Cardiac muscle cell (in vitro differentiated cells and primary cell): ENCODE data around the gene FAHD1. TPM values are rescaled to one million over a fixed set of nuclear protein-coding genes. Genes with fewer than 3 reads are reported as not detected.

Experiments used
- DNase-seq, 2 donors: peaks; one replicate each; pipeline versions ENCODE4 v3.0.0 to v3.0.0-alpha.2; 2010 to 2017; ENCODE audit warnings: low read depth in 1 of 2, low spot score in 1 of 2
- H3K27ac ChIP-seq: fragments of 200-600 bp; sonication (generic); 2 replicates; pipeline ENCODE4 v1.5.1; 2016
- H3K27me3 ChIP-seq: fragments of 200-600 bp; sonication (generic); 2 replicates; pipeline ENCODE4 v1.6.0; 2016; ENCODE audit warnings: control low read depth
- H3K36me3 ChIP-seq: fragments of 200-600 bp; sonication (generic); 2 replicates; pipeline ENCODE4 v1.5.1; 2016; ENCODE audit warnings: control low read depth
- H3K4me1 ChIP-seq: fragments of 200-600 bp; sonication (generic); 2 replicates; pipeline ENCODE4 v1.8.1; 2017; ENCODE audit warnings: low read depth, mild to moderate bottlenecking, mixed run types
- H3K4me3 ChIP-seq: fragments of 200-600 bp; sonication (generic); 2 replicates; pipeline ENCODE4 v1.5.1; 2016; ENCODE audit warnings: mild to moderate bottlenecking
- H3K9me3 ChIP-seq: fragments of 200-600 bp; sonication (generic); 2 replicates; pipeline ENCODE4 v1.5.1; 2017; ENCODE audit warnings: low read depth, mild to moderate bottlenecking, control low read depth
- CTCF ChIP-seq: IDR thresholded peaks from 2 replicates; pipeline ENCODE4 v1.5.1; 2012; ENCODE audit warnings: low read depth, mild to moderate bottlenecking, low read length
- polyA plus RNA-seq: library from polyadenylated mRNA; unstranded; fragments of >200 nt; fragmentation: Nextera tagmentation; extraction: Ambion mirVana; gene quantifications from 2 replicates; pipeline ENCODE4 v1.2.1, GENCODE V29; 2016
- total RNA-seq: library from RNA; depleted of rRNA; stranded (reverse); fragments of >200 nt; gene quantifications from 2 replicates; pipeline ENCODE4 v1.2.3, GENCODE V29; 2016

The FAHD1 gene
- total and polyA plus RNA-seq, 2 experiments from 2014 or later, result 55.3 to 73.5 TPM

GRCh38 chr16:1787322-1788094, 39.5 kb upstream of the FAHD1 start:
- DNase-seq, result no peak
- Histone ChIP-seq H3K9me3 (no peaks in the 10 kb centered on the region), H3K4me1 (no peaks in the 10 kb centered on the region), H3K27me3 (no peaks in the 10 kb centered on the region), H3K36me3 (peaks cover 6% of the 10 kb centered on the region), H3K27ac (no peak overlapping the region), H3K4me3 (no peak overlapping the region)
- no peak for TF ChIP-seq CTCF

GRCh38 chr16:1788095-1788707, 38.8 kb upstream of the FAHD1 start:
- no peak for DNase-seq
- peaks cover 6% of the 10 kb centered on the region for H3K36me3 ChIP-seq
- no peak for TF ChIP-seq CTCF
- no peaks in the 10 kb centered on the region for H3K27me3 ChIP-seq
- H3K4me1 ChIP-seq, result no peaks in the 10 kb centered on the region
- no peaks in the 10 kb centered on the region for H3K9me3 ChIP-seq
- H3K27ac ChIP-seq, result no peak overlapping the region
- no peak overlapping the region for H3K4me3 ChIP-seq

GRCh38 chr16:1788708-1789100, 38.3 kb upstream of the FAHD1 start:
- H3K4me1 ChIP-seq, result no peaks in the 10 kb centered on the region
- TF ChIP-seq CTCF, result no peak
- H3K4me3 ChIP-seq, result no peak overlapping the region
- no peaks in the 10 kb centered on the region for H3K9me3 ChIP-seq
- H3K27ac ChIP-seq, result no peak overlapping the region
- no peaks in the 10 kb centered on the region for H3K27me3 ChIP-seq
- peaks cover 6% of the 10 kb centered on the region for H3K36me3 ChIP-seq
- no peak for DNase-seq

GRCh38 chr16:1789643-1790045, 37.4 kb upstream of the FAHD1 start:
- TF ChIP-seq CTCF, result no peak
- Histone ChIP-seq H3K9me3 (no peaks in the 10 kb centered on the region), H3K36me3 (peaks cover 6% of the 10 kb centered on the region), H3K4me3 (no peak overlapping the region), H3K27me3 (no peaks in the 10 kb centered on the region), H3K27ac (no peak overlapping the region), H3K4me1 (no peaks in the 10 kb centered on the region)
- no peak for DNase-seq

- H3K9me3 ChIP-seq, result no peaks in the 10 kb centered on the region
- peaks cover 6% of the 10 kb centered on the region for H3K36me3 ChIP-seq
- TF ChIP-seq CTCF, result no peak
- H3K27ac ChIP-seq, result no peak overlapping the region
- no peak for DNase-seq
- no peaks in the 10 kb centered on the region for H3K27me3 ChIP-seq
- H3K4me1 ChIP-seq, result no peaks in the 10 kb centered on the region
- H3K4me3 ChIP-seq, result no peak overlapping the region
Measured at GRCh38 chr16:1790261-1790610, 36.8 kb upstream of the FAHD1 start.
